GM12801 (cell line): ENCODE results near the gene SMIM11.

Source experiments
- TF ChIP-seq, protein P1 (sequence below): IDR thresholded peaks from one replicate; pipeline ENCODE4 v1.5.1; 2011; ENCODE audit warnings: control low read depth; ENCODE audit not compliant: insufficient read length; ENCODE audit errors: extremely low read depth

Gene SMIM11

DNA sequence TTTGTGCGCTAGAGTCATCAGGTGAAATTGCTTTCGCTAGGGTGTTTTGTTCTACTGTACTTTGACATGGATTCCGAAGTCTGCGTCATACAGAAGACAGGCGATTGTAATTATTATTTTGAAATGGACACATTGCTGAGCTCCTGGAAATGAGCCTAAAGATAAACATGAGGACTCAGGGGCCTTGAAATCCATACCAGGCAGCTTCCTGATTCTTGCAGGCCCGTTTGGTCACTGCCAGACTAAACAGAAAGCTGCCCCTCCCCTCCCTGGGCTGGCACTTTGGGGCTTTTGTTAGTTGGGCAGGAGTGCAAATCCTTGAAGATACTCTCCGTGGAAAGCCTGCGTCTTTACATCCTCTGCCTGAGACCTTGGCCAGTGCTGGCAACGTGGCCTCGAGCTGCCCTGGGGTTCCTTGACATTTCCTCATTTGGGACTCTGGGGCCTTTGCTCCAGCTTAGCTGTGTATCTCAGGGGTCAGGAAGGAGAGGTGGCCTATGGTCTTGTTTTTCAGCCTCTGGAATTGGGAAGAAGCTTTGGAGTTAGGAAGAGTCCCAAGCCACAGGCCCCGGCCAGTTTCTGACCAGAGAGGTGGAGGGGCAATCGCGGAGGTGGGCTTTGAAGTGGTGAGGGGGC is 38.4 kb upstream of the SMIM11 start:
- TF ChIP-seq, protein P1, sequence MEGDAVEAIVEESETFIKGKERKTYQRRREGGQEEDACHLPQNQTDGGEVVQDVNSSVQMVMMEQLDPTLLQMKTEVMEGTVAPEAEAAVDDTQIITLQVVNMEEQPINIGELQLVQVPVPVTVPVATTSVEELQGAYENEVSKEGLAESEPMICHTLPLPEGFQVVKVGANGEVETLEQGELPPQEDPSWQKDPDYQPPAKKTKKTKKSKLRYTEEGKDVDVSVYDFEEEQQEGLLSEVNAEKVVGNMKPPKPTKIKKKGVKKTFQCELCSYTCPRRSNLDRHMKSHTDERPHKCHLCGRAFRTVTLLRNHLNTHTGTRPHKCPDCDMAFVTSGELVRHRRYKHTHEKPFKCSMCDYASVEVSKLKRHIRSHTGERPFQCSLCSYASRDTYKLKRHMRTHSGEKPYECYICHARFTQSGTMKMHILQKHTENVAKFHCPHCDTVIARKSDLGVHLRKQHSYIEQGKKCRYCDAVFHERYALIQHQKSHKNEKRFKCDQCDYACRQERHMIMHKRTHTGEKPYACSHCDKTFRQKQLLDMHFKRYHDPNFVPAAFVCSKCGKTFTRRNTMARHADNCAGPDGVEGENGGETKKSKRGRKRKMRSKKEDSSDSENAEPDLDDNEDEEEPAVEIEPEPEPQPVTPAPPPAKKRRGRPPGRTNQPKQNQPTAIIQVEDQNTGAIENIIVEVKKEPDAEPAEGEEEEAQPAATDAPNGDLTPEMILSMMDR = no peak

DNA sequence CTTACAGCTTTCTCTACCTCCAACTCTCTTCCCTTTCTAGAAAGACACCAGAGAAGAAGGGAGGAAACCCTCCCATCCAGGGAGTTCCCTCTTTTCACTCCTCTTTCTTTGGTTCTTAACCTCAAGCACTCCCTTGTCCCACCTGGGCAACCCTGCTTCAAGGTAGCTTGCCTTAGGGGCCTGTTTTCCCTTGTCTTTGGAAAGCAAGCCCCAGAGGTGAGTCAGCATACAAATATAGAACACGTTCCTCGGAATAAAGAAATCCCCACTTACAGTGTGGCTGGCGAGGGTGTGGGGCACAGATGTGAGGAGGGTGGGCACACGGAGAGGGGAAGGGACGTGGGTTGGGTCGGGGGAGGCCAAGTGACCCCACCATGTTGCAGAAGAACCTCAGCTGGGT is 37.6 kb upstream of the SMIM11 start:
- TF ChIP-seq, protein P1 = no peak

DNA sequence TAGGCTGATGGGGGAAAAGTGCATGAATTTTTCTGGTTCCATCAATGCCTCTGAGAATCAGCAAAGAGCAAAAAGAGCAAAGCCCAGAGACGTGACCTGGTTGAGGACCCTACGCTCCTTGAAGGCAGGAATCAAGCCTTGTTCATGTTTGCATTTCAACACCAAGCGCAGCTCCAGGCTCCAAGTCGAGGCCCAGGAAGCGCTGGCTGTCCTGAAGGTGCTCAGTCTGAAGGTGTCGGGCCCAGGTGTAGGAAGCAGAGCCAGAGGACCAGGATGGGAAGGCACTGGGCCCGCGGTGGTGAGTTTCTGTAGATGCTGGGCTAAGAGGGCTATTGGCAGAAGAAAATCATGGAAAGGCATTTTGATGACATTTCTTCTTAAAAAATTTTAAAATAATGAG is 37.1 kb upstream of the SMIM11 start:
- TF ChIP-seq, protein P1 = no peak

DNA sequence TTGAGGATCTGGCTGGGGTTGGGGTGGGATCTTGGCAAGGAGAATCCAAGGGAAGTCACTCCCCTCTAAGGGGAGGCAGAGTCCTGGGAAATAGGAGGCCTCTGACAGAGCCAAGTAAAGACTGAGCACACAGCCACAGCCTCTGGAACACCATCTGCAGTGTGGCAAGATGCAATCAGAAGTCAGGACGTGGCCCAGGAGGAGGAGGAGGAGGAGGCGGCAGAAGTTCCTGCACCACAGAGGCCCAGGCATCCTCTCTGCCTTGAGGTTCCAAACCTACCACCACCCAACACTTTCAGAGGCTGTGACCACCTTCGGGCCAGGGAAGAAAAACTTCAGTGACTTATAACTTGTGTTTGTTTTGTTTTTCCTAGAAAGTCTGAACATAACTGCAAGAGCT is 35.2 kb upstream of the SMIM11 start:
- TF ChIP-seq, protein P1 = no peak

DNA sequence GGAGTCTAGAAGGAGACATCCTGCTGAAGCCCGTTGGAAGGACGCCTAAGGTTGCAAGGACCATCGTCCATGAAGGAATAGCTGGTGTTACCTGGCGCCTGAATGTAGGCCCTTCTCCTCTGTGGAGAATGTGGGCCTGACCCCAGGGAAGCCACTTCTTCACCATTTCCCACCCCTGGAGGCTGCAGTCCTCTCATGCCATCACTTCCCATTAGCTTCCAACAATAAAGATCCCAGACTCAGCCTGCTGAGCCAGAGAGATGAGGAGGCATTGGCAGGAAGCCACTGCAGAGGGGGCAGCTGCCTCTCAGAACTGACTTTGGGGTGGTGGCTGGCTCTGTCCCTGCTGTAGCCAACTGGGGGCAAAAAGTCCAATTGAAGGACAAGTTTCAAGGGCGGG is 32.8 kb upstream of the SMIM11 start:
- TF ChIP-seq, protein P1 = no peak

DNA sequence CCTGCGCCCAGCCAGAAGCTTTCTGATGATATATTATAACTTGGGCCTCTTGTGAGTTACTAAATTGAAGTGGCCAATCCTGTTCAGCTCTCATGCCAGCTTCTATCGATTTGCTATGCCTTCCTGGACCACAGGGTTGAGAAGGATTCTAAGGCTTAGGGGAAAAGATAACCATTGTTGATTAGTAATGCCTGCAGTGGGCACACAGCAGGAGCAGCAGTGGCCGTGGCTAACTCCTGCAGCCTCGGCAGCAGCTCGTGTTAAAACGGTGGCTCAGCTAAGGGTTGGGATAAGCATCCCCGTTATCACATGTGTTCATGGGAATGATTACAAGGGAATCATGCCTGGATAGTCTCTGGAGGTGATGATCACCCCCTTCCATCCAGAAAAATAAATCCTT is 32.0 kb upstream of the SMIM11 start:
- TF ChIP-seq, protein P1 = no peak

DNA sequence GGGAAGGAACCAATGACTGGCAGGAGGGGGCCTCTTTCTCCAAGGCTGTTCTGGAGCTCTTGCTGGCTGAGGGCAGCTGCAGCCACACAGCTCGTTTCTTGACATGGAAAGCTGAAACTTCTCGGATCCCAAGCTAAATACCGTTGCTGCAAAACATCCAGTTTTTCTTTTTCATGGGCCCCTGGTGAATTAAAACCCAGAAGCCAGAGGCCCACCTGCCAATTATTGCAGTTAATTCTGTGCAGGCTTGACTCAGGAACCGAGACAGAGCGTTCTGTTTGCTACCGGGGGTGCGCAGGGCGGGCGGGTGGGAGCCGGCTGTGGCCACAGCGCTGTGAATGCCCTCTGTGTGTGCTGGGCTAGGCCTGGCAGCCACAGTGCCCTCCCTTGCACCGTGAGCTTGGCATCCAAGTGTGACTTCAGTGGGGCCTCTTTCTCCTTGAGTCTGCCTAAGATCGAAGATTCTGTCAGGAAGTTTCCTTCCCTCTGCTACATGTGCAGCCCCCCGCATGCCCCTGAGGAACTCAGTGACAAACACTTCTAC is 31.4 kb upstream of the SMIM11 start:
- TF ChIP-seq, protein P1 = no peak

DNA sequence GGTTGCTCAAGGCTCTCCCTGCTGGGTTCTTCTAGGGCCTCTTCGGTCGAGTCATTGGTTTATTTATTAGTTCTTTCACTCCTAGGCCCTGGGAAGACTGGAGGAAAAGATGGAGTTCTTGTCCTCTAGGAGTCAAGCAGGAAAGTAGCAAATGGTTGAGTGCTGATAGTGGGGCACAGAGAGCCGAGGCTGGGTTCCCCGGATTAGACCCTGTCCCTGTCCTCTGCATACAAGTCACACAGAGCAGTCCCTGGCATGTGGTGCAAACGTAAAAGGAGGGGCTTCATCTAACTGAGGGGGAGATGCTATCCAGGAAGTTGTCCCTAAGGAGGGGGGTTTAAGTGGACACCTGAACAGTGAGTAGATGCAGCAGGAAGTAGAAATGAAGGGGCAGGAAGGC is 30.7 kb upstream of the SMIM11 start:
- TF ChIP-seq, protein P1 = no peak
